Kidney (tissue), 14 donors: ENCODE results near the gene SMAD3. TPM values are rescaled to one million over a fixed set of nuclear protein-coding genes. Genes with fewer than 3 reads are reported as not detected.
"Not testable (repeated sequence)": the region's sequence is repeated elsewhere in the genome, so short reads cannot be mapped to it uniquely, and the experiment has no call there.

ENCODE experiments used
- DNase-seq, 5 donors: peaks; one replicate each; pipeline ENCODE4 v3.0.0-alpha.2; 2013 to 2020
- FAIRE-seq: peaks from 2 replicates; lab custom pipeline; 2012; peaks lifted over from hg19 to GRCh38; lab: Jason Lieb, UNC
- H3K27ac ChIP-seq, 2 donors: one replicate each; pipeline ENCODE4 v1.7.0; 2013; ENCODE audit warnings: low read depth in 2 of 2, low read length in 2 of 2, inconsistent platforms in 1 of 2
- H3K27me3 ChIP-seq: one replicate; pipeline ENCODE4 v1.7.1; 2013; ENCODE audit warnings: low read length, inconsistent platforms; ENCODE audit not compliant: control insufficient read depth, insufficient read depth
- H3K36me3 ChIP-seq, 3 donors: one replicate each; pipeline versions ENCODE4 v1.7.0 to v1.7.1; 2013; ENCODE audit warnings: low read length in 3 of 3, control low read depth in 1 of 3, inconsistent platforms in 1 of 3; ENCODE audit not compliant: insufficient read depth in 3 of 3, control insufficient read depth in 2 of 3
- H3K4me1 ChIP-seq, 3 donors: one replicate each; pipeline versions ENCODE4 v1.7.0 to v1.7.1; 2013; ENCODE audit warnings: low read length in 3 of 3, inconsistent platforms in 1 of 3, low read depth in 1 of 3; ENCODE audit not compliant: control insufficient read depth in 2 of 3, insufficient read depth in 2 of 3
- H3K4me3 ChIP-seq, 3 donors: one replicate each; pipeline versions ENCODE4 v1.7.0 to v1.8.1; 2013; ENCODE audit warnings: low read length in 3 of 3, control low read depth in 1 of 3, inconsistent platforms in 1 of 3
- H3K9ac ChIP-seq, 3 donors: one replicate each; pipeline versions ENCODE4 v1.7.0 to v1.7.1; 2013; ENCODE audit warnings: low read length in 3 of 3, control low read depth in 1 of 3, inconsistent platforms in 1 of 3
- H3K9me3 ChIP-seq, 3 donors: one replicate each; pipeline versions ENCODE4 v1.7.0 to v1.7.1; 2013; ENCODE audit warnings: low read length in 3 of 3, control low read depth in 1 of 3, inconsistent platforms in 1 of 3; ENCODE audit not compliant: control insufficient read depth in 2 of 3, insufficient read depth in 1 of 3
- intact Hi-C: fragments of 100-400 bp; cut with DNase I; formaldehyde crosslinking; loops from one replicate; pipeline ENCODE4 v1.11.1; 2022
- polyA plus RNA-seq: library from polyadenylated mRNA; stranded (reverse); fragments of 350-450 nt; fragmentation: Illumina TruSeq; extraction: RNeasy Lipid Tissue Mini Kit (QIAGEN cat#74804); gene quantifications from one replicate; pipeline ENCODE4 v1.2.3, GENCODE V29; 2014; ENCODE audit warnings: low read depth, low replicate concordance; ENCODE audit not compliant: insufficient read depth
- total RNA-seq: library from RNA; stranded (reverse); fragmentation: NEBNext Ultra II Directional; extraction: Animal tissue kit (Norgen Biotek cat#: 25700); gene quantifications from one replicate; pipeline ENCODE4 v1.2.1, GENCODE V29; 2021
- TF ChIP-seq, protein P1 (sequence below): IDR thresholded peaks from 3 replicates; pipeline ENCODE4 v1.5.1; 2012; ENCODE audit warnings: mild to moderate bottlenecking, moderate library complexity, borderline replicate concordance; ENCODE audit not compliant: insufficient read depth; ENCODE audit errors: extremely low read depth
- donor health status: control.
- donor health status: control.
- donor health status: control.
- donor health status: control.
- donor health status: control.
- donor health status: DM: yes; HTN: yes; CAD: no.
- donor health status: Normal renal cell carcinoma (clear cell type).

The SMAD3 gene
- total and polyA plus RNA-seq, 2 donors from 2014 or later, result 10.1 to 58.2 TPM

- no peaks in the 10 kb centered on the region for H3K36me3 ChIP-seq
Observed at GRCh38 chr15:67026610-67026967, 38.8 kb upstream of the SMAD3 start.

GRCh38 chr15:67028440-67028839, 37.0 kb upstream of the SMAD3 start:
- FAIRE-seq, H3K9me3 ChIP-seq, H3K27ac ChIP-seq, H3K4me3 ChIP-seq, DNase-seq, H3K9ac ChIP-seq, H3K27me3 ChIP-seq, H3K36me3 ChIP-seq, intact Hi-C loops: not testable (repeated sequence)
- peaks cover 0 to 35% (median 33%) of the 10 kb centered on the region in 3 donors for H3K4me1 ChIP-seq

More at GRCh38 chr15:67026610-67026967, 38.8 kb upstream of the SMAD3 start:
- Histone ChIP-seq H3K9ac (no peak overlapping the region), H3K27ac (peak overlapping the region in 1 of 2 donors; percentile 11), H3K4me1 (peaks cover 0 to 31% (median 26%) of the 10 kb centered on the region in 3 donors), H3K9me3 (no peaks in the 10 kb centered on the region), H3K27me3 (no peaks in the 10 kb centered on the region), H3K4me3 (no peak overlapping the region)
- TF ChIP-seq, protein P1, sequence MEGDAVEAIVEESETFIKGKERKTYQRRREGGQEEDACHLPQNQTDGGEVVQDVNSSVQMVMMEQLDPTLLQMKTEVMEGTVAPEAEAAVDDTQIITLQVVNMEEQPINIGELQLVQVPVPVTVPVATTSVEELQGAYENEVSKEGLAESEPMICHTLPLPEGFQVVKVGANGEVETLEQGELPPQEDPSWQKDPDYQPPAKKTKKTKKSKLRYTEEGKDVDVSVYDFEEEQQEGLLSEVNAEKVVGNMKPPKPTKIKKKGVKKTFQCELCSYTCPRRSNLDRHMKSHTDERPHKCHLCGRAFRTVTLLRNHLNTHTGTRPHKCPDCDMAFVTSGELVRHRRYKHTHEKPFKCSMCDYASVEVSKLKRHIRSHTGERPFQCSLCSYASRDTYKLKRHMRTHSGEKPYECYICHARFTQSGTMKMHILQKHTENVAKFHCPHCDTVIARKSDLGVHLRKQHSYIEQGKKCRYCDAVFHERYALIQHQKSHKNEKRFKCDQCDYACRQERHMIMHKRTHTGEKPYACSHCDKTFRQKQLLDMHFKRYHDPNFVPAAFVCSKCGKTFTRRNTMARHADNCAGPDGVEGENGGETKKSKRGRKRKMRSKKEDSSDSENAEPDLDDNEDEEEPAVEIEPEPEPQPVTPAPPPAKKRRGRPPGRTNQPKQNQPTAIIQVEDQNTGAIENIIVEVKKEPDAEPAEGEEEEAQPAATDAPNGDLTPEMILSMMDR, result no peak
- DNase-seq (no peak), FAIRE-seq (no peak)
- intact Hi-C loops, result no loop called here

- no peaks in the 10 kb centered on the region for H3K9me3 ChIP-seq
- DNase-seq (peak in 1 of 5 donors; percentile 40), FAIRE-seq (no peak)
- intact Hi-C loops, result no loop called here
- peaks cover 0 to 26% (median 22%) of the 10 kb centered on the region in 3 donors for H3K4me1 ChIP-seq
- H3K36me3 ChIP-seq, result no peaks in the 10 kb centered on the region
- H3K9ac ChIP-seq, result no peak overlapping the region
- no peaks in the 10 kb centered on the region for H3K27me3 ChIP-seq
- H3K27ac ChIP-seq, result peak overlapping the region in 1 of 2 donors; percentile 3
- H3K4me3 ChIP-seq, result no peak overlapping the region
- TF ChIP-seq, protein P1, result no peak
Observed at GRCh38 chr15:67030036-67030762, 35.2 kb upstream of the SMAD3 start.

GRCh38 chr15:67031331-67031730, 34.1 kb upstream of the SMAD3 start:
- H3K4me3 ChIP-seq, result no peak overlapping the region
- TF ChIP-seq, protein P1, result no peak
- DNase-seq (no peak), FAIRE-seq (no peak)
- no peaks in the 10 kb centered on the region for H3K27me3 ChIP-seq
- H3K36me3 ChIP-seq, result no peaks in the 10 kb centered on the region
- H3K9ac ChIP-seq, result no peak overlapping the region
- intact Hi-C loops, result no loop called here
- peaks cover 0 to 17% (median 10%) of the 10 kb centered on the region in 3 donors for H3K4me1 ChIP-seq
- no peak overlapping the region for H3K27ac ChIP-seq
- H3K9me3 ChIP-seq, result no peaks in the 10 kb centered on the region
